GM12864 (cell line): ENCODE results near the gene CSNK2A3.

Experiments
- DNase-seq: peaks from one replicate; pipeline ENCODE4 v3.0.0-alpha.2; 2011; ENCODE audit warnings: low read depth
- H3K4me3 ChIP-seq: 2 replicates; pipeline ENCODE4 v1.5.1; 2011; ENCODE audit warnings: mild to moderate bottlenecking, low read depth, low read length, control low read depth
- TF ChIP-seq, protein P1 (sequence below): IDR thresholded peaks from 2 replicates; pipeline ENCODE4 v1.5.1; 2011; ENCODE audit warnings: low read depth, mild to moderate bottlenecking, moderate library complexity, low read length, control low read depth, inconsistent platforms; ENCODE audit errors: missing control alignments

The CSNK2A3 gene

DNA sequence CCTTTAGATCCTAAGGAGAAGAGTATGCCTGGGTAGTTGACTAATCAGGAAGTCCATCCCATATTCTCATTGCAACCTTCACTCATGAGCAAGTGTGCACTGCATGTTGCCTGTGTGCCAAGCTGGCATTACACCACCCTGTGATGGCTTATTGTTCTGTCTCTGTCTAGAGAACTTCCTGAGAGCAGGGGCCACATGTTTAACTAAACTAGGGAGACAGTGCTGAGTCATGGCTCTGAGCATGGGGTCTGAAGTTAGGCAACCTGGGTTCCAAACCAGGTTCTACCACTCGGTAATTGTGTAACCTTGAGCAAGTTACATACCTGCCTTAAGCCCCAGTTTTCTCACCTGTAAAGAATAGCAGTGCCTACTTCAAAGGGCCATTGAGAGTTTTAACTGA, 39.6 kb downstream of the CSNK2A3 start:
- TF ChIP-seq, protein P1, sequence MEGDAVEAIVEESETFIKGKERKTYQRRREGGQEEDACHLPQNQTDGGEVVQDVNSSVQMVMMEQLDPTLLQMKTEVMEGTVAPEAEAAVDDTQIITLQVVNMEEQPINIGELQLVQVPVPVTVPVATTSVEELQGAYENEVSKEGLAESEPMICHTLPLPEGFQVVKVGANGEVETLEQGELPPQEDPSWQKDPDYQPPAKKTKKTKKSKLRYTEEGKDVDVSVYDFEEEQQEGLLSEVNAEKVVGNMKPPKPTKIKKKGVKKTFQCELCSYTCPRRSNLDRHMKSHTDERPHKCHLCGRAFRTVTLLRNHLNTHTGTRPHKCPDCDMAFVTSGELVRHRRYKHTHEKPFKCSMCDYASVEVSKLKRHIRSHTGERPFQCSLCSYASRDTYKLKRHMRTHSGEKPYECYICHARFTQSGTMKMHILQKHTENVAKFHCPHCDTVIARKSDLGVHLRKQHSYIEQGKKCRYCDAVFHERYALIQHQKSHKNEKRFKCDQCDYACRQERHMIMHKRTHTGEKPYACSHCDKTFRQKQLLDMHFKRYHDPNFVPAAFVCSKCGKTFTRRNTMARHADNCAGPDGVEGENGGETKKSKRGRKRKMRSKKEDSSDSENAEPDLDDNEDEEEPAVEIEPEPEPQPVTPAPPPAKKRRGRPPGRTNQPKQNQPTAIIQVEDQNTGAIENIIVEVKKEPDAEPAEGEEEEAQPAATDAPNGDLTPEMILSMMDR, result no peak
- no peak overlapping the region for H3K4me3 ChIP-seq
- DNase-seq, result no peak

DNA sequence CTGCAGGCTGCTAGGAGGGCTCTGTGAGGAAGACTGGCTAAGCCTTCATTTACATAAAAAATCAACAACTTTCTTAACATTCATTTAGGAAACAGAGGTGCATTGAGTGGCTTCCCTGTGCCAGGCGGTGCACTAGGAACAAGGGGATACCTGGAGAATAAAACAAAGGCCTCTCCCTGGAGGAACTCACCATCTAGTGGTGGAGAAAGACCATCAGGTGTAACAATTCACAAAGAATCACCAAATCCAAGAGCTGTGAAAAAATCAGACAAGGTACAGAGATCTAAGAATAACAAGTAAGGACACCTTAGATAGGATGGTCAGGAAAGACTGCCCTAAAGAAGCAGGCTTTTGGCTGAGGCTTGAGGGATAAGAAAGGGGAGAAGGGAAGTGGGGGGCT, 40.3 kb downstream of the CSNK2A3 start:
- H3K4me3 ChIP-seq, result no peak overlapping the region
- DNase-seq, result no peak
- TF ChIP-seq, protein P1, result no peak

GRCh38 chr11:11311169-11311568, 41.9 kb downstream of the CSNK2A3 start:
- TF ChIP-seq, protein P1, result no peak
- DNase-seq, result peak; percentile 15
- H3K4me3 ChIP-seq, result no peak overlapping the region

GRCh38 chr11:11309906-11310305, 43.1 kb downstream of the CSNK2A3 start:
- DNase-seq, result no peak
- TF ChIP-seq, protein P1, result no peak
- H3K4me3 ChIP-seq, result no peak overlapping the region

GRCh38 chr11:11308249-11308648, 44.8 kb downstream of the CSNK2A3 start:
- TF ChIP-seq, protein P1, result no peak

DNA sequence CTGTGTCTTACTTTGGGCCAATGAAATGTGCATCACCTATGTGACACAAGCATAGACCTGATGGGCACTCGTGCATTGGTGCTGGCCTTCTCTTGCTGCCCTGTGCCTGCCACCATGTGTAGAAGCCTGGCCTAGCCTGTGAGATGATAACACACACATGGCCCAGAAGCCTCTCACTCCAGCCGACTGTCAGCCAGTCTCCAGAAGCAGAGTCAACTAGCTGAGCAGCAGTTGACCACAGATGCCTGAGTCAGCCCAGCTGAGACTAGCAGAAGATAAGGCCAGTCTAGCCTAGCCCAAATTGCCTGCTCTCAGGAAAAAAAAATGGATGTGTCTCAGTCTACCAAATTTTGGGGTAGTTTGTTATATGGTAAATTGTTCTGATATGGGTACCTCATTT, 46.2 kb downstream of the CSNK2A3 start:
- no peak for DNase-seq
- no peak overlapping the region for H3K4me3 ChIP-seq
- TF ChIP-seq, protein P1, result no peak

More at GRCh38 chr11:11308249-11308648, 44.8 kb downstream of the CSNK2A3 start:
- H3K4me3 ChIP-seq, result no peak overlapping the region
- no peak for DNase-seq

GRCh38 chr11:11304550-11304949, 48.5 kb downstream of the CSNK2A3 start:
- TF ChIP-seq, protein P1, result no peak
- no peak overlapping the region for H3K4me3 ChIP-seq
- no peak for DNase-seq
